ENCODE results near the gene GMDS. TPM values are rescaled to one million over a fixed set of nuclear protein-coding genes. Genes with fewer than 3 reads are reported as not detected.

Gene GMDS
- total RNA-seq, 1 donor from 2014 or later = 27.0 TPM

DNA sequence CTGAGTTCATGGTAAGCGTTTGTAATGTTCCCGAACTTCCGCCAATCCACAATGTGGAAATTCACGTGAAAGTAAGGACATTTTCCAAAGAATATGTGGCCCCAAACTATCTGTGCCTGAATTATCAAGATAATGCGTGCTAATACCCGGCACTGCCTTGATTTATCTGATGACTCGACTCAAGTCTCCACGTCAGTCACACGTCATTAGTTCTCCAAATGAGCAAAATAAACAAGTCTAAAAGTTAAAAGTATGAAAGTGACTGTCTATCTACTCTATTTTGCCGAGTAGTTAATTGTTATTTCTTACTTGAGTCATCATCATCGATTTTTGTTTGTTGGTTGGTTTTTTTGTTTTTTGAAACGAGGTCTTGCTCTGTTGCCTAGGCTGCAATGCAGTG is 657.4 kb downstream of the GMDS start:
- H3K36me3 ChIP-seq (ENCODE audit: control insufficient read depth, insufficient read depth, low read length) = no peaks in the 10 kb centered on the region
- TF ChIP-seq, protein P1, sequence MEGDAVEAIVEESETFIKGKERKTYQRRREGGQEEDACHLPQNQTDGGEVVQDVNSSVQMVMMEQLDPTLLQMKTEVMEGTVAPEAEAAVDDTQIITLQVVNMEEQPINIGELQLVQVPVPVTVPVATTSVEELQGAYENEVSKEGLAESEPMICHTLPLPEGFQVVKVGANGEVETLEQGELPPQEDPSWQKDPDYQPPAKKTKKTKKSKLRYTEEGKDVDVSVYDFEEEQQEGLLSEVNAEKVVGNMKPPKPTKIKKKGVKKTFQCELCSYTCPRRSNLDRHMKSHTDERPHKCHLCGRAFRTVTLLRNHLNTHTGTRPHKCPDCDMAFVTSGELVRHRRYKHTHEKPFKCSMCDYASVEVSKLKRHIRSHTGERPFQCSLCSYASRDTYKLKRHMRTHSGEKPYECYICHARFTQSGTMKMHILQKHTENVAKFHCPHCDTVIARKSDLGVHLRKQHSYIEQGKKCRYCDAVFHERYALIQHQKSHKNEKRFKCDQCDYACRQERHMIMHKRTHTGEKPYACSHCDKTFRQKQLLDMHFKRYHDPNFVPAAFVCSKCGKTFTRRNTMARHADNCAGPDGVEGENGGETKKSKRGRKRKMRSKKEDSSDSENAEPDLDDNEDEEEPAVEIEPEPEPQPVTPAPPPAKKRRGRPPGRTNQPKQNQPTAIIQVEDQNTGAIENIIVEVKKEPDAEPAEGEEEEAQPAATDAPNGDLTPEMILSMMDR (IDR thresholded peaks at IDR 0.05; ENCODE audit: insufficient read depth, low read length, poor library complexity, severe bottlenecking) = no peak
- no peak for DNase-seq (ENCODE audit: low read depth)
- H3K4me3 ChIP-seq (ENCODE audit: low read depth, low read length) = no peak overlapping the region
- H3K27me3 ChIP-seq (ENCODE audit: control insufficient read depth, insufficient read depth, low read length) = peaks cover 2% of the 10 kb centered on the region

DNA sequence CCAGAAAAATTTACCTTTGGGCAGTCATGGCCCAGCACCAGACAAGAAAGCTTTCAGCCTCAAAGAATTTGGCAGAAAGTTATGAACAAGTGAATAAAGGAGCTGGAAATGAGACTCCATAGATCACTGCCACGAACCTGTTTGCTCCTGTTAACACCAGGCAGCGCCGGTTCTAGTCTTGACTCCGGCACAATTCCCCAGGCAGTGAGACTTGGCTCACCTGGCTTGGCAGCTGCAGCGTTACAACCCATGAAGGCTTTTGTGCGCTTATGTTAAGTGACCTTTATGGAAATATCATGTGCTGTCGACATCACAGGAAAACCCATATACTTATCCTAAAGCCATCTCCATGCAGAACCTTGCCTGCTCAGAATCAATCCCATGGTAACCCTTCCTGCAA is 657.9 kb downstream of the GMDS start:
- no peaks in the 10 kb centered on the region for H3K36me3 ChIP-seq (ENCODE audit: control insufficient read depth, insufficient read depth, low read length)
- H3K27me3 ChIP-seq (ENCODE audit: control insufficient read depth, insufficient read depth, low read length) = peaks cover 2% of the 10 kb centered on the region
- TF ChIP-seq, protein P1 (IDR thresholded peaks at IDR 0.05; ENCODE audit: insufficient read depth, low read length, poor library complexity, severe bottlenecking) = no peak
- H3K4me3 ChIP-seq (ENCODE audit: low read depth, low read length) = no peak overlapping the region
- DNase-seq (ENCODE audit: low read depth) = no peak

DNA sequence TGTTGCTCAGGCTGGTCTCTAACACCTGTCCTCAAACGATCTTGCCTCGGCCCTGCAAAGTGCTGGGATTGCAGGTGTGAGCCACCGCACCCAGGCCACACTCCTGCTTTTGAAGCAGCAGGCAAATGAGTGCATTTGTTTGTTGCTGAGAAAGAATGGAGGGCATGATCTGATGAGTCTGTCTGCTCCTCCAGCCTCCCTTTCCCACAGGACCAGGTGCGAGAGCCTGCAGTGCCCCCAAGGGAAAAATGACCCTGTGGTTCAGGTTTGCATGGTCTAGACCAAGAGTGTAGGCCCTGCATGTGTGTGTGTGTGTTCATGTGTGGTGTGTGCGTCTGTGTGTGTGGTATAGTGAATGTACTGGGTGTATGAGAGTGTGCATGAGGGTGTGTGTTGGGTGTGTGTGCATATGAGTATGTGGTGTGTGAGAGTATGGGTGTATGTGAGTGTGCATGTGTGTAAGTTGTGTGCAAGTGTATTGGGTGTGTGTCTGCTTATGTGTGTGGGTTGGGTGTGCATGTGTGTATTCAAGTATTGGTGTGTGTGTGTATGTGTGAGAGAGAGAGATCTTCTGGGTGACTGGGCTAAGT is 658.4 kb downstream of the GMDS start:
- H3K27me3 ChIP-seq (ENCODE audit: control insufficient read depth, insufficient read depth, low read length) = peaks cover 2% of the 10 kb centered on the region
- H3K36me3 ChIP-seq (ENCODE audit: control insufficient read depth, insufficient read depth, low read length) = no peaks in the 10 kb centered on the region
- TF ChIP-seq, protein P1 (IDR thresholded peaks at IDR 0.05; ENCODE audit: insufficient read depth, low read length, poor library complexity, severe bottlenecking) = no peak
- no peak for DNase-seq (ENCODE audit: low read depth)
- no peak overlapping the region for H3K4me3 ChIP-seq (ENCODE audit: low read depth, low read length)

DNA sequence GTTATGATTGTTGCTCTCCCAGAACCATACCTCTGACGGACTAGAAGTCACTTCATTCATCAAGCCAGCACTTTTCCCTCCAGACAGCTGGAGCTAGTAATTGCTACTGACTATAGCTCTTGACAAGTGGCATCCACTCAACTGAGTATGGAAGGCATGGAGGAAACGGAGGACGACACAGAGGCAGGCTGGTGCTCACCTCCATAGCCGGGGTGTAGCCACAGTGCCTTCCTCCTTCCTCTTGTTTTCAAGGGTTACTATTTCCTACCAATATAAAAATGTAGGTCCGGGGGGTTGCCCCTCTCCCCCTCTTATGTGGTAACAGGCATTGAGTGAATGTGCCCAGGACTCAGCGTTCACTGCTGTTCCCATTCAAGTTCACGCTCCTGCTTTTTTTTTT is 659.1 kb downstream of the GMDS start:
- TF ChIP-seq, protein P1 (IDR thresholded peaks at IDR 0.05; ENCODE audit: insufficient read depth, low read length, poor library complexity, severe bottlenecking) = no peak
- Histone ChIP-seq H3K36me3 (ENCODE audit: control insufficient read depth, insufficient read depth, low read length) (no peaks in the 10 kb centered on the region), H3K27me3 (ENCODE audit: control insufficient read depth, insufficient read depth, low read length) (peaks cover 2% of the 10 kb centered on the region), H3K4me3 (ENCODE audit: low read depth, low read length) (no peak overlapping the region)
- no peak for DNase-seq (ENCODE audit: low read depth)

DNA sequence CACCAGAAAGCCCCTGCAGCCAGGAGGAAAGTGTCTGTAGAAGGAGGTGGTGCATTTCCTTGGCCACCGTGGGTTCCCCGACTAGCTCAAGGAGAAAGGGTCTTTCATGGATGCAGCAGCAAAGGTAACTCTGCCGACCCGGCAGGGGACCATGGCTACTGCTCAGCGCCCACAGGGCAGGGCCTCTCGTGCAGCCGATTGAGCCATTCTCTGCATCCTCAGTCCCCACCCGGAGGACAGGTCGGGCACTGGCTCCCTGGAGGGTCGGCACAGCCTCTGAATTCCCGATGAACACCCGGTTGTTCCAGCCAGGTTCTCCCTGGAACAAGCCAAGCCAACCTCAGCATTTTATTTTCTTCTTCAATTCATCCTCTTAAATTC is 659.7 kb downstream of the GMDS start:
- TF ChIP-seq, protein P1 (IDR thresholded peaks at IDR 0.05; ENCODE audit: insufficient read depth, low read length, poor library complexity, severe bottlenecking) = no peak
- Histone ChIP-seq H3K36me3 (ENCODE audit: control insufficient read depth, insufficient read depth, low read length) (no peaks in the 10 kb centered on the region), H3K4me3 (ENCODE audit: low read depth, low read length) (no peak overlapping the region), H3K27me3 (ENCODE audit: control insufficient read depth, insufficient read depth, low read length) (peaks cover 2% of the 10 kb centered on the region)
- no peak for DNase-seq (ENCODE audit: low read depth)

DNA sequence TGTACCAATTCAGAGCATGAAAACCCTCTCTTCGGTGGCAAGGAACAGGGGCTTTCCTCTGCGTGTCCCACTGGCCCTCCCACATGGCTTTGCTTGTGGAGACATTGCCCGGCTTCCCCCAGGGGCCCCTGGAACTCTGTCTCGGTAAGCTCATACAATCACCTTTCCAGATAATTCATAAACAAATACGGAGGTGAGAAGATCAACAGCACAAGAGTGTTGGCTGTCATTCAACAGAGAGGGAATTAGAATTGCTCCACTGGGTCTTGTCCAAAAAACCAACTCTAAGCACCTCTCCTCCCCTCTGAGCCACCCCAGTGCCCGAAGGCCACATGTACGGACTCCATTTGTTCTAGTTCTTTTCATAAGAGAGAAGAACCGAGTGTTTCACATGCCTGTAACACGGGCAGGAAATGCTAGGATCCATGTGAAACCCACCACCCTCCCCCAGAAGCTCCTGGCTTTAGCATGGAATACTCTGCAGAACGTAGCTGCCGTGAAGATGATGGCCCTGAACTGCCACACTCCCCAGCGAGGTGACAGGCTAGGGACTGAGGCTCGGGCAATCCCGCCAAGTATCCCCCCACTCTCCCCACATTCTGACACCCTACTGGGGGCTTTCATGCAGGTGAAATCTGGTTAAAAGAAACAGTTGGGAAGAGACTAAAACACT is 660.3 kb downstream of the GMDS start:
- TF ChIP-seq, protein P1 (IDR thresholded peaks at IDR 0.05; ENCODE audit: insufficient read depth, low read length, poor library complexity, severe bottlenecking) = no peak
- Histone ChIP-seq H3K27me3 (ENCODE audit: control insufficient read depth, insufficient read depth, low read length) (peaks cover 2% of the 10 kb centered on the region), H3K4me3 (ENCODE audit: low read depth, low read length) (no peak overlapping the region), H3K36me3 (ENCODE audit: control insufficient read depth, insufficient read depth, low read length) (no peaks in the 10 kb centered on the region)
- no peak for DNase-seq (ENCODE audit: low read depth)

Measured in kidney epithelial cell (primary cell).